ENCODE results near the gene BOK. TPM values are rescaled to one million over a fixed set of nuclear protein-coding genes. Genes with fewer than 3 reads are reported as not detected.

Gene BOK
- total RNA-seq, 1 donor from 2014 or later = 110 TPM

DNA sequence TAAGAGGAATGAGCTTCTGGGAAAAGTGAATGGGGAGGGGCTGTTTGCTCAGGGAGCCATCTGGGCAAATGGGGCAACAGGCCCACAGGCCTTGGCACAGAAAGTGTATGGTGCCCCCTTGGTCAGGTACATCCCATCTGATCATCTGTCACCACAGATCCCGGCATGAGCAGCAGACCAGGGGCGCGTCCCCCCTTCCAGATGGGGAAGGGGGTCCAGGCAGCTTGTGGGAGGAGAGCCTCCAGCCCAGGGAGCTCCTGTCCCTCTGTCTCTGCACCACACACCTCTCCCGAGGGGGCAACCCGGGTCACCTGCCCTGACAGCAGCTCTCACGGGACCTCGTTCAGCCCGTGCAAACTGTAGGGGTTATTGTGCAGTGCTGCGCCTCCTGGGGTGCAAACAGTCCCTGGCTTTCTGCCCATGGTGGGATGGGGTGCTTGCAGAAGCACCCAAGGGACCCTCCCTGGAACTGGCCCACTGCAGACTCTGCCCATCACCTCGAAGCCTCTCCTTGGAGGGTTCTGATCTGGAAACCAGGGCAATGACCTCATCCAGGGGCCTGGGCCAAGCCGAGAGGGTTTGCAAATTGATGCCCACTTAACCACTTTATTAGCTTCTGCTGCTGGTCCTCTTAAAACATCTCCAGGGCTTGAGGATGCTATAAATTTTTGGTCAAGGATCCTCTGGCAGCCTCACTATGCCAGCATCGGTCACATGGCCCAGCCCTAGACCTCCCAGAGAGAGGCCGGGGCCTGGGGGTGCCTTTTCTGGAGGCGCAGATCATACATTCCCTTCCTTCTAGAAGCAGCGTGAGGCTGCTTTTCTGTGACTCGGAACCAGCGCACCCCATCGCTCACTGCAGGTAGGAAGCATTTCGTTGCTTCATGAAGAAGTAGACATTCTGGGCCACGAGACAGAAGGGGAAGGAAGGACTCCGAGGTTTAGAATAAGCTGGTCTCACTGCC is 7.6 kb upstream of the BOK start:
- TF ChIP-seq, protein P1, sequence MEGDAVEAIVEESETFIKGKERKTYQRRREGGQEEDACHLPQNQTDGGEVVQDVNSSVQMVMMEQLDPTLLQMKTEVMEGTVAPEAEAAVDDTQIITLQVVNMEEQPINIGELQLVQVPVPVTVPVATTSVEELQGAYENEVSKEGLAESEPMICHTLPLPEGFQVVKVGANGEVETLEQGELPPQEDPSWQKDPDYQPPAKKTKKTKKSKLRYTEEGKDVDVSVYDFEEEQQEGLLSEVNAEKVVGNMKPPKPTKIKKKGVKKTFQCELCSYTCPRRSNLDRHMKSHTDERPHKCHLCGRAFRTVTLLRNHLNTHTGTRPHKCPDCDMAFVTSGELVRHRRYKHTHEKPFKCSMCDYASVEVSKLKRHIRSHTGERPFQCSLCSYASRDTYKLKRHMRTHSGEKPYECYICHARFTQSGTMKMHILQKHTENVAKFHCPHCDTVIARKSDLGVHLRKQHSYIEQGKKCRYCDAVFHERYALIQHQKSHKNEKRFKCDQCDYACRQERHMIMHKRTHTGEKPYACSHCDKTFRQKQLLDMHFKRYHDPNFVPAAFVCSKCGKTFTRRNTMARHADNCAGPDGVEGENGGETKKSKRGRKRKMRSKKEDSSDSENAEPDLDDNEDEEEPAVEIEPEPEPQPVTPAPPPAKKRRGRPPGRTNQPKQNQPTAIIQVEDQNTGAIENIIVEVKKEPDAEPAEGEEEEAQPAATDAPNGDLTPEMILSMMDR (IDR thresholded peaks at IDR 0.05; ENCODE audit: unreplicated experiment) = no peak
- no peak for DNase-seq (ENCODE audit: low spot score)
- Mint-ChIP-seq H3K27ac (ENCODE audit: unreplicated experiment) (no peak overlapping the region), H3K4me1 (ENCODE audit: unreplicated experiment) (peaks cover 37% of the 10 kb centered on the region), H3K36me3 (ENCODE audit: low read depth, unreplicated experiment) (no peaks in the 10 kb centered on the region), H3K27me3 (ENCODE audit: unreplicated experiment) (peaks cover 13% of the 10 kb centered on the region), H3K4me3 (ENCODE audit: unreplicated experiment) (no peak overlapping the region), H3K9me3 (ENCODE audit: unreplicated experiment) (no peaks in the 10 kb centered on the region)

DNA sequence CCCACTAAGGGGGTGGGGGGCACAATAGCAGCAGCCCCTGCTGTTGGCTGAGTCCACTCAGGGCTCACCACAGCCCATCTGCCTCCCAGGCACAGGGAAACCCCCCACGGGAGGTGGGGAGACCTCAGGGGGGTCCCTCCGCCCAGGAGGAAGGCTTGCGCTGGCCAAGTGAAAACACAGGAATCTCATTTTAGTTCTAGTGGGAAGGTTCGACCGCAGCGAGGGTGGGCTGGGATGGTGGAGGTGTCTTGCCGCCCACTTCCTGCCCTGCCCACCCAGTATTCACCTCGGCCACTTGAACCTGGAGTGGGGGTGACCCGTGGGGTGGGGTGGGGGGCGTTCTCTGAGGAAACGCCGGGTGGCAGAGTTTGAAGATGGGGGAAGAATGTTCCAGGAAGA is 6.9 kb upstream of the BOK start:
- H3K36me3 Mint-ChIP-seq (ENCODE audit: low read depth, unreplicated experiment) = no peaks in the 10 kb centered on the region
- H3K27me3 Mint-ChIP-seq (ENCODE audit: unreplicated experiment) = peaks cover 13% of the 10 kb centered on the region
- H3K9me3 Mint-ChIP-seq (ENCODE audit: unreplicated experiment) = no peaks in the 10 kb centered on the region
- DNase-seq (ENCODE audit: low spot score) = no peak
- TF ChIP-seq, protein P1 (IDR thresholded peaks at IDR 0.05; ENCODE audit: unreplicated experiment) = no peak
- H3K4me3 Mint-ChIP-seq (ENCODE audit: unreplicated experiment) = no peak overlapping the region
- no peak overlapping the region for H3K27ac Mint-ChIP-seq (ENCODE audit: unreplicated experiment)
- peaks cover 39% of the 10 kb centered on the region for H3K4me1 Mint-ChIP-seq (ENCODE audit: unreplicated experiment)

DNA sequence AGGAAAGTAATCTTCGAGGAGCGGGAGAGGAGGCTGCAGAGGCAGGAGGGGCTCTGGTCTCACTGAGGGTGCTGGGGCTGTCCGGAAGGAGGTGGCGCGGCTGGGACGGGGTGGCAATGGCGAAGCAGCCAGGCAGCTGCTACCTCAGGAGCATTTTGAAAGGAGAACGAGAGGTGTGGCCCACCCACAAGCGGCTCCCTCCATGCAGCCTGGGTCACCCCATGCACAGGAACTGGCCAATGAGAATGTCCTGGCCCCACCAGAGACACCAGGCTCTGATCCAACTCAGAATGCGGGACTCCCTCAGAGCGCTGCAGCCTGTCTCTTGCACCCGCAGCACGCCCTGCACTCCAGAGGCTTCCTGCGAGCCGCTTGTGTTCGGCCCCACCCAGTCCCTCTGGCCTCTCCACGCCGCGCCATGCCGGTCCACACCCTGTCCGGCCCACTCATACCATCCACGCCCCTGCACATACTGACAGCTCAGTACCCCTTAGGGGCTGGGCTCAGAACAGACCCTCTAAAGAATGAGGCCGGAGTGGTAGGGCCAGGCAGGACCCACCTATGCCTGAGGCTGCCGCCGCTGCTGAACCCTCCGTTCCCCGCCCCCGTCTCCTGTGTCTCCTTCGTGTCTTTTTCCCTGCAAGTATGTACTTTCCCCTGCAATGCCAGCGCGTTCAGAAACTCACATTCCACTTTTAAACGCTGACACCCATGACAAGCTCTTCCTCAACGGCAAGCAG is 6.4 kb upstream of the BOK start:
- no peak for DNase-seq (ENCODE audit: low spot score)

DNA sequence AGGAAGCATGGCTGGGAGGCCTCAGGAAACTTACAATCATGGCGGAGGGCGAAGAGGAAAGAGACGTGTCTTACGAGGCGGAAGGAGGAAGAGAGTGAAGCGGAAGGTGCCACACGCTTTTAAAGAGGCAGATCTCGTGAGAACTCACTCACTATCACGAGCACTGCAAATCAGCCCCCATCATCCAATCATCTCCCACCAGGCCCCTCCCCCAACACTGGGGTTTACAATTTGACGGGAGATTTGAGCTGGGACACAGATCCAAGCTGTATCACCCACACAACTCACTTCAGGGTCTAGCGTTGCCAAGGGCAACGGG is 5.1 kb upstream of the BOK start:
- TF ChIP-seq, protein P1 (IDR thresholded peaks at IDR 0.05; ENCODE audit: unreplicated experiment) = no peak
- DNase-seq (ENCODE audit: low spot score) = no peak
- Mint-ChIP-seq H3K4me3 (ENCODE audit: unreplicated experiment) (peak overlapping the region; percentile 66), H3K27me3 (ENCODE audit: unreplicated experiment) (peaks cover 15% of the 10 kb centered on the region), H3K4me1 (ENCODE audit: unreplicated experiment) (peaks cover 38% of the 10 kb centered on the region), H3K9me3 (ENCODE audit: unreplicated experiment) (no peaks in the 10 kb centered on the region), H3K27ac (ENCODE audit: unreplicated experiment) (peak overlapping the region; percentile 65), H3K36me3 (ENCODE audit: low read depth, unreplicated experiment) (peaks cover 5% of the 10 kb centered on the region)

More for the DNA sequence above, 6.4 kb upstream of the BOK start:
- no peak overlapping the region for H3K27ac Mint-ChIP-seq (ENCODE audit: unreplicated experiment)
- H3K36me3 Mint-ChIP-seq (ENCODE audit: low read depth, unreplicated experiment) = no peaks in the 10 kb centered on the region
- no peak overlapping the region for H3K4me3 Mint-ChIP-seq (ENCODE audit: unreplicated experiment)
- TF ChIP-seq, protein P1 (IDR thresholded peaks at IDR 0.05; ENCODE audit: unreplicated experiment) = no peak
- H3K4me1 Mint-ChIP-seq (ENCODE audit: unreplicated experiment) = peaks cover 36% of the 10 kb centered on the region
- peaks cover 13% of the 10 kb centered on the region for H3K27me3 Mint-ChIP-seq (ENCODE audit: unreplicated experiment)
- no peaks in the 10 kb centered on the region for H3K9me3 Mint-ChIP-seq (ENCODE audit: unreplicated experiment)

Data from endothelial cell (in vitro differentiated cells).